Activated CD4-positive, alpha-beta memory T cell treated with anti-CD3 and anti-CD28 coated beads for 36 hours (primary cell): ENCODE data around the gene FITM1. TPM values are rescaled to one million over a fixed set of nuclear protein-coding genes. Genes with fewer than 3 reads are reported as not detected.

Experiments
- CTCF ChIA-PET: fragments of 350-600 bp; sonication (Branson Sonifier 250); formaldehyde crosslinking; loops from one replicate; lab custom pipeline; 2021; ENCODE audit warnings: antibody characterized with exemption, inconsistent platforms; lab: Charles Lee
- POLR2A ChIA-PET: fragments of 350-600 bp; sonication (Branson Sonifier 250); formaldehyde crosslinking; loops from one replicate; lab custom pipeline; 2021; ENCODE audit warnings: antibody characterized with exemption; lab: Charles Lee
- DNase-seq: peaks from one replicate; pipeline ENCODE4 v3.0.0-alpha.2; 2020
- H3K27ac Mint-ChIP-seq: one replicate; pipeline ENCODE4 v1.8.0; 2021; ENCODE audit warnings: mixed read lengths
- H3K27me3 Mint-ChIP-seq: one replicate; pipeline ENCODE4 v1.8.0; 2021; ENCODE audit warnings: mixed read lengths
- H3K36me3 Mint-ChIP-seq: one replicate; pipeline ENCODE4 v1.8.0; 2021; ENCODE audit warnings: mixed read lengths
- H3K4me1 Mint-ChIP-seq: one replicate; pipeline ENCODE4 v1.8.0; 2021; ENCODE audit warnings: low read depth, mixed read lengths
- H3K4me3 Mint-ChIP-seq: one replicate; pipeline ENCODE4 v1.8.0; 2021; ENCODE audit warnings: mild to moderate bottlenecking, mixed read lengths
- H3K9me3 Mint-ChIP-seq: one replicate; pipeline ENCODE4 v1.8.0; 2021; ENCODE audit warnings: mixed read lengths
- intact Hi-C: fragments of 100-400 bp; cut with micrococcal nuclease; formaldehyde crosslinking; loops from one replicate; pipeline ENCODE4 v1.15.1; 2023
- total RNA-seq, 2 experiments: library from RNA; stranded (reverse); gene quantifications; one replicate each; pipeline ENCODE4 v1.2.3, GENCODE V29; 2021

FITM1 gene
- total RNA-seq, 2 experiments from 2014 or later: 0.86 TPM; not detected in 1

GRCh38 chr14:24149302-24149969, 19.0 kb downstream of the FITM1 start:
- peaks cover 49% of the 10 kb centered on the region for H3K36me3 Mint-ChIP-seq
- no peaks in the 10 kb centered on the region for H3K27me3 Mint-ChIP-seq
- ChIA-PET CTCF (interaction anchor here (0.6 to 6.3 kb wide), 4 partner anchors 12 to 46 kb away, joined by 3 to 76 read pairs (median 18); partner anchors contain the start of genes IRF9 and TM9SF1), POLR2A (interaction anchor here (0.8 to 4.1 kb wide), 3 partner anchors 8 to 12 kb away, joined by 3 to 60 read pairs (median 15); partner anchors contain the start of genes EMC9 and IRF9)
- no peaks in the 10 kb centered on the region for H3K9me3 Mint-ChIP-seq
- DNase-seq: no peak
- intact Hi-C loops: loop anchor here (5.0 kb wide), 1 partner anchor 148 kb away; the partner anchor contains the start of genes DHRS1 and NOP9
- H3K4me3 Mint-ChIP-seq: peak overlapping the region; percentile 100
- no peak overlapping the region for H3K27ac Mint-ChIP-seq
- H3K4me1 Mint-ChIP-seq: peaks cover 40% of the 10 kb centered on the region

DNA sequence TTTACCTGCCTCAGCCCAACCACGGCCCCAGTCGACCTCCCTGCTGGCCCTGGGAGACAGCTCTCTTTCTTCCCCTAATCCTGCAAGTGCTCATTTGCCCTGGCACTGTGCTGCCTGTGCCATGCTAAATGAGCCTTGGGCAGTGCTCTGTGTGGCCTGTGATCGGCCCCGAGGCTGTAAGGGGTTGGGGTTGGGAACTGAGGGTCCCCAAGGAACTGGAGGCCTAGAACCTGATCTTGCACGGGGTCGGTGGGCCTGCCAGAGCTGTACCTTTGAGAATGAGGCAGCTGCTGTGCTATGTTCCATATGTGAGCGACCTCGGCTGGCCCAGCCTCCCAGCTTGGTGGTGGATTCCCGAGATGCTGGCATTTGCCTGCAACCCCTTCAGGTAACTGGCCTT, 19.6 kb downstream of the FITM1 start:
- Mint-ChIP-seq H3K9me3 (no peaks in the 10 kb centered on the region), H3K4me3 (no peak overlapping the region), H3K27ac (no peak overlapping the region), H3K4me1 (peaks cover 34% of the 10 kb centered on the region), H3K36me3 (peaks cover 49% of the 10 kb centered on the region), H3K27me3 (no peaks in the 10 kb centered on the region)
- no peak for DNase-seq
- ChIA-PET CTCF (interaction anchor here (0.6 to 3.9 kb wide), 2 partner anchors 11 to 46 kb away, joined by 3 to 31 read pairs; partner anchors contain the start of genes IRF9 and TM9SF1), POLR2A (interaction anchor here (0.8 to 3.4 kb wide), 2 partner anchors 9 to 11 kb away, joined by 3 to 15 read pairs; partner anchors contain the start of genes EMC9 and IRF9)
- intact Hi-C loops: no loop called here

DNA sequence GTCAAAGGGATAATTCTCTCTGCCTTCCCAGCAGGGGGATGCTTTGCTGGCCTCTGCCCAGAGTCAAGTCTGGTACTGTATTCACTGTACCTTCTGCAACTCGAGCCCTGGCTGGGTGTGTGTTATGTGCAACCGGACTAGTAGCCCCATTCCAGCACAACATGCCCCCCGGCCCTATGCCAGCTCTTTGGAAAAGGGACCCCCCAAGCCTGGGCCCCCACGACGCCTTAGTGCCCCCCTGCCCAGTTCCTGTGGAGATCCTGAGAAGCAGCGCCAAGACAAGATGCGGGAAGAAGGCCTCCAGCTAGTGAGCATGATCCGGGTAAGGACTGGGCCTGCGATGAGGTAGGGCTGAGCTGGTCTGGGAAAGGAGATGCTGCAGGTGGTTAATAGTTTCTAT, 20.1 kb downstream of the FITM1 start:
- ChIA-PET CTCF (interaction anchor here (0.6 to 3.9 kb wide), 3 partner anchors 10 to 42 kb away, joined by 3 to 31 read pairs (median 3); partner anchors contain the start of gene IRF9), POLR2A (interaction anchor here (3.4 kb wide), 1 partner anchor 10 kb away, joined by 15 read pairs; the partner anchor contains the start of gene IRF9)
- intact Hi-C loops: no loop called here
- no peak overlapping the region for H3K4me3 Mint-ChIP-seq
- H3K9me3 Mint-ChIP-seq: no peaks in the 10 kb centered on the region
- no peak for DNase-seq
- peaks cover 29% of the 10 kb centered on the region for H3K4me1 Mint-ChIP-seq
- no peaks in the 10 kb centered on the region for H3K27me3 Mint-ChIP-seq
- H3K27ac Mint-ChIP-seq: peak overlapping the region; percentile 39
- H3K36me3 Mint-ChIP-seq: peaks cover 47% of the 10 kb centered on the region

DNA sequence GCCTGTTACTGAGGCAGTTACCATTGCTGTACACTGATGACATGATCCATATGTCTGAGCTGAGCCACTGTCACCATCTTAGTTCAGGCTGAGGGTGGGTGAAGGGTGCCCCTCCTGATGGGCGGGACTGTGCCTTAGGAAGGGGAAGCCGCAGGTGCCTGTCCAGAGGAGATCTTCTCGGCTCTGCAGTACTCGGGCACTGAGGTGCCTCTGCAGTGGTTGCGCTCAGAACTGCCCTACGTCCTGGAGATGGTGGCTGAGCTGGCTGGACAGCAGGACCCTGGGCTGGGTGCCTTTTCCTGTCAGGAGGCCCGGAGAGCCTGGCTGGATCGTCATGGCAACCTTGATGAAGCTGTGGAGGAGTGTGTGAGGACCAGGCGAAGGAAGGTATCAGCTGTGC, 20.5 kb downstream of the FITM1 start:
- DNase-seq: no peak
- Mint-ChIP-seq H3K4me3 (no peak overlapping the region), H3K27ac (no peak overlapping the region), H3K4me1 (peaks cover 25% of the 10 kb centered on the region), H3K36me3 (peaks cover 46% of the 10 kb centered on the region), H3K9me3 (no peaks in the 10 kb centered on the region), H3K27me3 (no peaks in the 10 kb centered on the region)
- ChIA-PET POLR2A (interaction anchor here (1.0 to 3.4 kb wide), 2 partner anchors 10 to 14 kb away, joined by 5 to 15 read pairs; partner anchors contain the start of gene IRF9), CTCF (interaction anchor here (0.6 to 3.9 kb wide), 3 partner anchors 10 to 42 kb away, joined by 3 to 31 read pairs (median 3); partner anchors contain the start of gene IRF9)
- intact Hi-C loops: no loop called here

DNA sequence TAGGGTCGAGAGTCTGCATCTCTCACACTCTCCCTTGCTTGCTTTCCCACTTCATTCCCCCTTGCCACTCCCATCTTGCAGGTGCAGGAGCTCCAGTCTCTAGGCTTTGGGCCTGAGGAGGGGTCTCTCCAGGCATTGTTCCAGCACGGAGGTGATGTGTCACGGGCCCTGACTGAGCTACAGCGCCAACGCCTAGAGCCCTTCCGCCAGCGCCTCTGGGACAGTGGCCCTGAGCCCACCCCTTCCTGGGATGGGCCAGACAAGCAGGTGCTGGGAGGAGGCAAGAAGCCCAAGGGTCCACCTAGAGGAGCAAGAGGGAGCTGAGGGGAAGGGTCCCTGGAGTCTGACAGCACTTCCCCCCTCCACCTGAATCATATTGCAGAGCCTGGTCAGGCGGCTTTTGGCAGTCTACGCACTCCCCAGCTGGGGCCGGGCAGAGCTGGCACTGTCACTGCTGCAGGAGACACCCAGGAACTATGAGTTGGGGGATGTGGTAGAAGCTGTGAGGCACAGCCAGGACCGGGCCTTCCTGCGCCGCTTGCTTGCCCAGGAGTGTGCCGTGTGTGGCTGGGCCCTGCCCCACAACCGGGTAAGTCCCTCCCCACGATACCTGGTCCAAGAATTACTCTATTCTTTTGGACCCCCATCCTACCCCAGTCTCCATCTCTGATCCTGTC, 21.1 kb downstream of the FITM1 start:
- Mint-ChIP-seq H3K4me3 (no peak overlapping the region), H3K4me1 (peaks cover 25% of the 10 kb centered on the region), H3K27me3 (no peaks in the 10 kb centered on the region), H3K36me3 (peaks cover 45% of the 10 kb centered on the region), H3K27ac (no peak overlapping the region), H3K9me3 (no peaks in the 10 kb centered on the region)
- no peak for DNase-seq
- intact Hi-C loops: no loop called here
- ChIA-PET CTCF (interaction anchor here (1.0 to 3.9 kb wide), 3 partner anchors 10 to 43 kb away, joined by 3 to 31 read pairs (median 4); partner anchors contain the start of genes EMC9 and IRF9), POLR2A (interaction anchor here (1.0 to 3.4 kb wide), 2 partner anchors 9 to 15 kb away, joined by 5 to 15 read pairs; partner anchors contain the start of gene IRF9)

DNA sequence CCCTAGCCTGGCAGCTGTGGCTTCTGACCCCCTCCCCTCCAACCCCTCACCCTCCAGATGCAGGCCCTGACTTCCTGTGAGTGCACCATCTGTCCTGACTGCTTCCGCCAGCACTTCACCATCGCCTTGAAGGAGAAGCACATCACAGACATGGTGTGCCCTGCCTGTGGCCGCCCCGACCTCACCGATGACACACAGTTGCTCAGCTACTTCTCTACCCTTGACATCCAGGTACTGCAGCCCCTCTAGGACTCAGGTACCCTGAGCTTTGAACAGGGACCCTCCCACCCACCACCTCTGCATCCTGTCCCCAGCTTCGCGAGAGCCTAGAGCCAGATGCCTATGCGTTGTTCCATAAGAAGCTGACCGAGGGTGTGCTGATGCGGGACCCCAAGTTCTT, 24.6 kb downstream of the FITM1 start:
- POLR2A ChIA-PET: interaction anchor here (1.1 to 1.5 kb wide), 2 partner anchors 18 to 32 kb away, joined by 3 to 4 read pairs; partner anchors contain the start of gene PSME1
- H3K27ac Mint-ChIP-seq: peak overlapping the region; percentile 2
- intact Hi-C loops: no loop called here

GRCh38 chr14:24156840-24157239, 26.4 kb downstream of the FITM1 start:
- DNase-seq: no peak
- H3K4me3 Mint-ChIP-seq: no peak overlapping the region
- no peaks in the 10 kb centered on the region for H3K9me3 Mint-ChIP-seq
- POLR2A ChIA-PET: interaction anchor here (0.6 to 2.0 kb wide), 3 partner anchors 10 to 15 kb away, joined by 3 to 5 read pairs (median 3); partner anchors contain the start of genes EMC9, PSME2 and RNF31
- peaks cover 51% of the 10 kb centered on the region for H3K36me3 Mint-ChIP-seq
- CTCF ChIA-PET: interaction anchor here (0.7 kb wide), 1 partner anchor 99 kb away, joined by 3 read pairs; no protein-coding TSS in a partner anchor
- intact Hi-C loops: no loop called here
- H3K4me1 Mint-ChIP-seq: peaks cover 9% of the 10 kb centered on the region
- H3K27ac Mint-ChIP-seq: peak overlapping the region; percentile 44
- H3K27me3 Mint-ChIP-seq: no peaks in the 10 kb centered on the region

More for the DNA sequence above, 24.6 kb downstream of the FITM1 start:
- DNase-seq: no peak
- no peaks in the 10 kb centered on the region for H3K27me3 Mint-ChIP-seq
- H3K4me1 Mint-ChIP-seq: peaks cover 7% of the 10 kb centered on the region
- peaks cover 49% of the 10 kb centered on the region for H3K36me3 Mint-ChIP-seq
- CTCF ChIA-PET: interaction anchor here (1.2 to 1.9 kb wide), 2 partner anchors 9 to 49 kb away, joined by 3 to 7 read pairs; partner anchors contain the start of genes PSME2 and RNF31
- no peak overlapping the region for H3K4me3 Mint-ChIP-seq
- no peaks in the 10 kb centered on the region for H3K9me3 Mint-ChIP-seq

DNA sequence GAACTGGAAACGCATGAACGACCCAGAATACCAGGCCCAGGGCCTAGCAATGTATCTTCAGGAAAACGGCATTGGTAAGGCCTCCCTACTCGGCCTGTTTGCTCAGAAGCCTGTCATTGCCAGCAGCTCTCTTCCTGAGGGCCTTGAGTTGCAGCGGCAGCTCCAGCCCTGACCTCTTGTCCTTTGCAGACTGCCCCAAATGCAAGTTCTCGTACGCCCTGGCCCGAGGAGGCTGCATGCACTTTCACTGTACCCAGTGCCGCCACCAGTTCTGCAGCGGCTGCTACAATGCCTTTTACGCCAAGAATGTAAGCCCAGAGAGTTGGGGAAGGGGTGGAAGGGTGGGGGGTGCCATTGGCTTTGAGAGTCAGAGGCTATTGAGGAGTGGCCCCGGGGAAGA, 26.9 kb downstream of the FITM1 start:
- Mint-ChIP-seq H3K36me3 (peaks cover 54% of the 10 kb centered on the region), H3K27ac (peak overlapping the region; percentile 36), H3K4me1 (peaks cover 14% of the 10 kb centered on the region), H3K9me3 (no peaks in the 10 kb centered on the region), H3K4me3 (no peak overlapping the region), H3K27me3 (no peaks in the 10 kb centered on the region)
- CTCF ChIA-PET: no interaction called here
- no peak for DNase-seq
- POLR2A ChIA-PET: interaction anchor here (0.6 to 2.0 kb wide), 3 partner anchors 10 to 16 kb away, joined by 3 to 5 read pairs (median 3); partner anchors contain the start of genes EMC9, PSME2 and RNF31
- intact Hi-C loops: no loop called here

DNA sequence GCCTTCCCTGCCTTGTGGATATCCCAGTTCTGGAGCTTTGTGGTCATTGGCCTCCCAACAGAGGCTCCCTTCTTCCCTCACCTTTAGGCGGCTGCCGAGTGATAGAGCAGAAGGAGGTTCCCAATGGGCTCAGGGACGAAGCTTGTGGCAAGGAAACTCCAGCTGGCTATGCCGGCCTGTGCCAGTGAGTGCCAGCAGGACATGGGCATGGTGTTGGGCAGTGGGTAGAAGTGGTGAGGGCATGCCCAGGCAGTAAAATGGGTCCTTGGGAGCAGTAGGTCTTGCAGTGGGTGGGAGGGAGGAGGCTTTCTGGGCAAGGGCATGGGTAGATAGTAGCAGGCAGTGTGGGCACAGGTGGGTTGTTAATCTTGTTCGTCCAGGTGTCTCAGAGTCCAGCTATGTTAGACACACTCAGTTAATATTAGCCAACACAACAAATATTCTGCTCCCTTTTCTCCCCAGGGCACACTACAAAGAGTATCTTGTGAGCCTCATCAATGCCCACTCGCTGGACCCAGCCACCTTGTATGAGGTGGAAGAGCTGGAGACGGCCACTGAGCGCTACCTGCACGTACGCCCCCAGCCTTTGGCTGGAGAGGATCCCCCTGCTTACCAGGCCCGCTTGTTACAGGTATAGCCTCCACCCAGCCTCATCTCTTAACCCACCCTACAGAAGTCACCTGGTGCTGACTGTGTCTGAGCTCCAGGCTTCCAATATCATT, 29.5 kb downstream of the FITM1 start:
- CTCF ChIA-PET: interaction anchor here (1.0 to 4.6 kb wide), 18 partner anchors 9 to 151 kb away, joined by 3 to 76 read pairs (median 16); partner anchors contain the start of genes DCAF11, EMC9, IPO4 and LTB4R2
- peak overlapping the region; percentile 100 for H3K27ac Mint-ChIP-seq
- H3K9me3 Mint-ChIP-seq: no peaks in the 10 kb centered on the region
- no peaks in the 10 kb centered on the region for H3K27me3 Mint-ChIP-seq
- intact Hi-C loops: no loop called here
- H3K4me1 Mint-ChIP-seq: peaks cover 32% of the 10 kb centered on the region
- POLR2A ChIA-PET: interaction anchor here (0.7 to 4.2 kb wide), 14 partner anchors 9 to 278 kb away, joined by 3 to 60 read pairs (median 14); partner anchors contain the start of genes CHMP4A, DCAF11, EMC9 and IPO4
- no peak for DNase-seq
- H3K36me3 Mint-ChIP-seq: peaks cover 67% of the 10 kb centered on the region
- H3K4me3 Mint-ChIP-seq: no peak overlapping the region

GRCh38 chr14:24160499-24160849, 30.0 kb downstream of the FITM1 start:
- DNase-seq: no peak
- ChIA-PET CTCF (interaction anchor here (1.0 to 4.6 kb wide), 24 partner anchors 9 to 233 kb away, joined by 3 to 76 read pairs (median 10); partner anchors contain the start of genes CARMIL3, CHMP4A, DCAF11 and EMC9), POLR2A (interaction anchor here (0.7 to 4.2 kb wide), 20 partner anchors 10 to 277 kb away, joined by 3 to 60 read pairs (median 8); partner anchors contain the start of genes CHMP4A, DCAF11, EMC9 and IPO4)
- H3K4me1 Mint-ChIP-seq: peaks cover 36% of the 10 kb centered on the region
- H3K36me3 Mint-ChIP-seq: peaks cover 70% of the 10 kb centered on the region
- no peaks in the 10 kb centered on the region for H3K9me3 Mint-ChIP-seq
- H3K27ac Mint-ChIP-seq: peak overlapping the region; percentile 100
- H3K27me3 Mint-ChIP-seq: no peaks in the 10 kb centered on the region
- intact Hi-C loops: no loop called here
- H3K4me3 Mint-ChIP-seq: no peak overlapping the region
